Spleen (tissue), 7 donors: Measurements from ENCODE around the gene SEC14L6.

Experiments used
- CTCF ChIP-seq, 11 experiments: fragments of 200-600 bp in 7 of 11; fragments of 450-650 bp in 4 of 11; sonication (generic) in 4 of 11; IDR thresholded peaks in 8 of 11; conservative IDR thresholded peaks in 3 of 11; 1 replicate in 7 of 11; 2 replicates in 4 of 11; pipeline versions ENCODE4 v1.4.0 to v1.8.0; 2016 to 2021; ENCODE audit warnings: antibody characterized with exemption in 11 of 11, inconsistent platforms in 4 of 11, mild to moderate bottlenecking in 1 of 11
- POLR2A ChIP-seq, 3 donors: fragments of 450-650 bp; IDR thresholded peaks; one replicate each; pipeline ENCODE4 v1.5.1; 2017; ENCODE audit warnings: antibody characterized with exemption in 3 of 3, mild to moderate bottlenecking in 1 of 3
- POLR2AphosphoS5 ChIP-seq, 3 donors: sonication (generic); formaldehyde crosslinking; IDR thresholded peaks; one replicate each; pipeline ENCODE4 v1.5.1; 2017; ENCODE audit warnings: antibody characterized with exemption in 3 of 3
- donor health status: DM: no; HTN: no; CAD: no; lungs with moderate emphysema.
- donor health status: DM: no; HTN: no; CAD: no.
- donor health status: DM: no; HTN: no; CAD: no.

- TF ChIP-seq POLR2A (IDR thresholded peaks at IDR 0.05) = no peak
- no peak for TF ChIP-seq CTCF (IDR thresholded peaks at IDR 0.05 in 8 of 11, conservative IDR thresholded peaks at IDR 0.05 in 3 of 11)
- no peak for TF ChIP-seq POLR2AphosphoS5 (IDR thresholded peaks at IDR 0.05)
These were observed 18.2 kb upstream of the SEC14L6 start for GRCh38 chr22:30564761-30565119.
